ENCODE results near the gene GNB1.

GRCh38 chr1:1819762-1820161, 71.1 kb downstream of the GNB1 start:
- TF ChIP-seq EZH2 (IDR thresholded peaks at IDR 0.05; ENCODE audit: borderline replicate concordance, low read depth, low read length, severe bottlenecking) = no peak
- TF ChIP-seq, protein P1, sequence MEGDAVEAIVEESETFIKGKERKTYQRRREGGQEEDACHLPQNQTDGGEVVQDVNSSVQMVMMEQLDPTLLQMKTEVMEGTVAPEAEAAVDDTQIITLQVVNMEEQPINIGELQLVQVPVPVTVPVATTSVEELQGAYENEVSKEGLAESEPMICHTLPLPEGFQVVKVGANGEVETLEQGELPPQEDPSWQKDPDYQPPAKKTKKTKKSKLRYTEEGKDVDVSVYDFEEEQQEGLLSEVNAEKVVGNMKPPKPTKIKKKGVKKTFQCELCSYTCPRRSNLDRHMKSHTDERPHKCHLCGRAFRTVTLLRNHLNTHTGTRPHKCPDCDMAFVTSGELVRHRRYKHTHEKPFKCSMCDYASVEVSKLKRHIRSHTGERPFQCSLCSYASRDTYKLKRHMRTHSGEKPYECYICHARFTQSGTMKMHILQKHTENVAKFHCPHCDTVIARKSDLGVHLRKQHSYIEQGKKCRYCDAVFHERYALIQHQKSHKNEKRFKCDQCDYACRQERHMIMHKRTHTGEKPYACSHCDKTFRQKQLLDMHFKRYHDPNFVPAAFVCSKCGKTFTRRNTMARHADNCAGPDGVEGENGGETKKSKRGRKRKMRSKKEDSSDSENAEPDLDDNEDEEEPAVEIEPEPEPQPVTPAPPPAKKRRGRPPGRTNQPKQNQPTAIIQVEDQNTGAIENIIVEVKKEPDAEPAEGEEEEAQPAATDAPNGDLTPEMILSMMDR (IDR thresholded peaks at IDR 0.05; ENCODE audit: borderline replicate concordance, extremely low read depth, low read length, poor library complexity, severe bottlenecking) = no peak

All from DND-41 (cell line).